ENCODE data around the gene OR10R2. TPM values are rescaled to one million over a fixed set of nuclear protein-coding genes. Genes with fewer than 3 reads are reported as not detected.

The OR10R2 gene
- polyA plus RNA-seq, 2 donors: not detected

DNA sequence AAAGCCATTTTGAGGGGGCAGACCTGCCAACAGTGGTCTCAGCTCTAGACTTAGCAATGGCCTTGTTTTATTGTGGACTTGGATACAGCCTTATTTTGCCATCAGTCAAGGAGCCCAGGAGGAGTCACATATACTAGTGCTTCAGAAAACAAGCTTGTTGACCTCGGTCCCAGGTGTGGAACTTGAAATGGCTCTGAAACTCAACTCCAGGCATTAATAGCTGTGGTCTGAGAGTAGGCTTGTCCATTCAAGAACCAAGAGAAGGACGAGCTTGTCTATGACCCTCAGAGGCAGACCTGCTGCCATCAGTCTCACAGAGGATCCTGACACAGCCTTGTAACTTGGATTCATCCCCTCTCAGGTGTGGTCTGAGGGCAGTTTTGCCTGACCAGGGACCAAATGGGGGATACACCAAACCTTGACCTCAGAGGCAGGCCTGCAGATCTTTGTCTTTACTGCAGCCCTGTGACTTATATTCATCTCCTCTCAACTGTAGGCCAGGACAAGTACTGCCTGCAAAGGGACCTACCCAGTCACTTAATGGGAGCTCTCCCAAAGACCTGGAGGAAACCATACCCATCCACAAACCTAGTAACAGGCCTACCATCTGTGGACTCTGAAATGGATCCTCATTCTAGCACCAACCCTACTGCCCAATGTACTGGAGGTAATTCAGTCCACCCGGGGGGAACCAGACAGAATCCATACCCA is 49.1 kb downstream of the OR10R2 start:
- no peaks in the 10 kb centered on the region for H3K36me3 ChIP-seq (ENCODE audit: control insufficient read depth in 2 of 2, insufficient read depth in 2 of 2, low read length in 1 of 2)
- H3K4me1 ChIP-seq (ENCODE audit: control insufficient read depth in 2 of 2, insufficient read depth in 2 of 2, low read length in 1 of 2): no peaks in the 10 kb centered on the region
- no peaks in the 10 kb centered on the region for H3K9me3 ChIP-seq (ENCODE audit: control insufficient read depth in 2 of 2, insufficient read depth in 1 of 2, low read depth in 1 of 2, low read length in 1 of 2)
- H3K27me3 ChIP-seq (ENCODE audit: control insufficient read depth in 1 of 2, insufficient read depth in 2 of 2, low read length in 2 of 2): no peaks in the 10 kb centered on the region
- 75 to 79% methylated on average over 3 of the region's 3 CpGs for WGBS, 2 donors
- H3K27ac ChIP-seq (ENCODE audit: low read depth in 2 of 2, low read length in 1 of 2): no peak overlapping the region
- no peak overlapping the region for H3K4me3 ChIP-seq (ENCODE audit: low read depth in 1 of 2, low read length in 2 of 2)

DNA sequence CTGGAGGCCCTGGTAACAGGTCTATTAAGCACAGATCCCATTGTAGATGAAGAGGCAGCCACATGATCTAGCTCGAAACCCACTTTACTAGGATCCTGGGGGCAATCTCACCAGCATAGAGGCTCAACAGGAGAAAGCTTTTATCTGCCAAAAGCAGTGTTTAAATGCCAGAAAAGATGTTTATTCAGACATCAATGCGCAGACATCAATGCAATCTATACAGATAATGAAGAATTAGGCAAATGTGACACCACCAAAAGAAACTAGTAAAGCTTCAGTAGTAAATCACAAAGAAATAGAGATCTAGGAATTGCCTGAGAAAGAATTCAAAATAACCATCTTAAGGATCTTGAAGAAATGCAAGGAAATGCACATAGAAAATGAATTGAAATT is 49.6 kb downstream of the OR10R2 start:
- no peak overlapping the region for H3K27ac ChIP-seq (ENCODE audit: low read depth in 2 of 2, low read length in 1 of 2)
- no peaks in the 10 kb centered on the region for H3K9me3 ChIP-seq (ENCODE audit: control insufficient read depth in 2 of 2, insufficient read depth in 1 of 2, low read depth in 1 of 2, low read length in 1 of 2)
- H3K27me3 ChIP-seq (ENCODE audit: control insufficient read depth in 1 of 2, insufficient read depth in 2 of 2, low read length in 2 of 2): no peaks in the 10 kb centered on the region
- no peaks in the 10 kb centered on the region for H3K4me1 ChIP-seq (ENCODE audit: control insufficient read depth in 2 of 2, insufficient read depth in 2 of 2, low read length in 1 of 2)
- no peak overlapping the region for H3K4me3 ChIP-seq (ENCODE audit: low read depth in 1 of 2, low read length in 2 of 2)
- WGBS, 2 donors: 73 to 78% methylated on average over 2 of the region's 2 CpGs
- H3K36me3 ChIP-seq (ENCODE audit: control insufficient read depth in 2 of 2, insufficient read depth in 2 of 2, low read length in 1 of 2): no peaks in the 10 kb centered on the region

DNA sequence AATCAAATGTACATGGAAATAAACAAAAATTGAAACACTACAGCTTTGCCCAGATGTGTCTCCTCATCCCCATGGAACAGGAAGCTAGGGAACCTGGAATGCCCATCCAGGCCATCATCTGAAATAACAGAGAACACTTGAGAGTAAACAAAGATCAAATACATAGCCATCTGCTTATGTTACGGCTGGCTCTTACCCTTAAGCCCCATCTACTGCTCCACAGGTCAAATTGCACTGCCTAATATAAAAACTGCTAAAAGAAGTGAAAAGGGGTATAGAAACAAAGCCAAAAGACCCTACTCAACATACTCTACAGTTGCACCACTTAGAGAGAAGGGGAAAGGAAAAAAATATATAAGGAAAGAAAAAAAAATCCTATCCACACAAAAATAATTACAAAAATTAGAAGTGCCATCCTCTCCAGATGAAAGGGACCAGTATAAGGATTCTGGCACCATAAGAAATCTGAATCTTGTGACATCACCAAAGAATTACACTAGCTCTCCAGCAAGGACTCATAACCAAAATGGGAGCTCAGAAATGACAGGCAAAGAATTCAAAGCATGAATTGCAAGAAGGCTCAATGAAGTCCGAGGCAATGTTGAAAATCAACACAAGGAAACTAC is 55.3 kb downstream of the OR10R2 start:
- Histone ChIP-seq H3K4me3 (ENCODE audit: low read depth in 1 of 2, low read length in 2 of 2) (no peak overlapping the region), H3K36me3 (ENCODE audit: control insufficient read depth in 2 of 2, insufficient read depth in 2 of 2, low read length in 1 of 2) (no peaks in the 10 kb centered on the region), H3K4me1 (ENCODE audit: control insufficient read depth in 2 of 2, insufficient read depth in 2 of 2, low read length in 1 of 2) (no peaks in the 10 kb centered on the region), H3K27me3 (ENCODE audit: control insufficient read depth in 1 of 2, insufficient read depth in 2 of 2, low read length in 2 of 2) (no peaks in the 10 kb centered on the region), H3K27ac (ENCODE audit: low read depth in 2 of 2, low read length in 1 of 2) (no peak overlapping the region), H3K9me3 (ENCODE audit: control insufficient read depth in 2 of 2, insufficient read depth in 1 of 2, low read depth in 1 of 2, low read length in 1 of 2) (no peaks in the 10 kb centered on the region)
- 0 to 27% methylated on average over 2 of the region's 2 CpGs for WGBS, 2 donors

Other genes starting within 250 kb of the OR10R2 start
- gene CD1A, start 217.8 kb upstream of the OR10R2 start, polyA plus RNA-seq: 1 to 10 TPM in 1 of 2 donors, under 1 TPM in 1; 0.18 to 4.7 TPM
- 1 to 10 TPM in 1 of 2 donors, under 1 TPM in 1; 0.31 to 1.9 TPM for gene CD1C, start 182.3 kb upstream of the OR10R2 start, polyA plus RNA-seq
- under 1 TPM in 1 of 2 donors, not detected in 1; 0.13 TPM for gene CD1B, start 140.7 kb upstream of the OR10R2 start, polyA plus RNA-seq
- gene CD1E, start 118.3 kb upstream of the OR10R2 start, polyA plus RNA-seq: 1 to 10 TPM in 1 of 2 donors, under 1 TPM in 1; 0.16 to 2.2 TPM
- gene OR10T2, start 72.8 kb upstream of the OR10R2 start, polyA plus RNA-seq: not detected
- not detected for gene OR10K2, start 46.0 kb upstream of the OR10R2 start, polyA plus RNA-seq
- gene OR10K1, start 10.4 kb upstream of the OR10R2 start, polyA plus RNA-seq: not detected
- gene OR6Y1, start 82.2 kb downstream of the OR10R2 start, polyA plus RNA-seq: not detected
- gene OR6P1, start 98.4 kb downstream of the OR10R2 start, polyA plus RNA-seq: not detected
- not detected for gene OR10X1, start 107.7 kb downstream of the OR10R2 start, polyA plus RNA-seq
- not detected for gene OR10Z1, start 133.0 kb downstream of the OR10R2 start, polyA plus RNA-seq
- under 1 TPM in 1 of 2 donors, not detected in 1; 0.04 TPM for gene SPTA1, start 214.5 kb downstream of the OR10R2 start, polyA plus RNA-seq
- not detected for gene OR6K2, start 228.4 kb downstream of the OR10R2 start, polyA plus RNA-seq
- not detected for gene OR6K3, start 248.5 kb downstream of the OR10R2 start, polyA plus RNA-seq

All from esophagus (tissue), 2 donors.